MM.1S (cell line): ENCODE results near the gene MYOZ1.
"Not testable (repeated sequence)": the region's sequence is repeated elsewhere in the genome, so short reads cannot be mapped to it uniquely, and the experiment has no call there.

Experiments
- DNase-seq: peaks from one replicate; pipeline ENCODE4 v3.0.0-alpha.2; 2015
- H2AFZ ChIP-seq: fragments of 300-600 bp; sonication (generic); 2 replicates; pipeline ENCODE4 v1.6.0; 2016; ENCODE audit warnings: antibody characterized with exemption, low read length
- H3F3A ChIP-seq: fragments of 300-600 bp; sonication (generic); 2 replicates; pipeline ENCODE4 v1.6.1; 2016; ENCODE audit warnings: mild to moderate bottlenecking, antibody characterized with exemption, low read length, moderate library complexity, mixed read lengths; ENCODE audit not compliant: insufficient read depth
- H3K27ac ChIP-seq: fragments of 300-600 bp; sonication (generic); 2 replicates; pipeline ENCODE4 v1.5.1; 2016; ENCODE audit warnings: mild to moderate bottlenecking, low read length
- H3K27me3 ChIP-seq: fragments of 300-600 bp; sonication (generic); replicated peaks from 2 replicates; pipeline ENCODE4 v1.6.0; 2016; ENCODE audit warnings: low read length; ENCODE audit not compliant: insufficient read depth
- H3K36me3 ChIP-seq: fragments of 300-600 bp; sonication (generic); replicated peaks from 2 replicates; pipeline ENCODE4 v1.6.1; 2016; ENCODE audit warnings: mild to moderate bottlenecking, low read length, mixed read lengths; ENCODE audit not compliant: insufficient read depth
- H3K4me1 ChIP-seq: fragments of 300-600 bp; sonication (generic); 2 replicates; pipeline ENCODE4 v1.6.1; 2016; ENCODE audit warnings: low read length, mixed read lengths
- H3K4me2 ChIP-seq: fragments of 300-600 bp; sonication (generic); 2 replicates; pipeline ENCODE4 v1.6.0; 2016; ENCODE audit warnings: low read depth, low read length
- H3K4me3 ChIP-seq: fragments of 300-600 bp; sonication (generic); 2 replicates; pipeline ENCODE4 v1.5.1; 2016; ENCODE audit warnings: low read length, mixed read lengths
- H3K79me2 ChIP-seq: fragments of 300-600 bp; sonication (generic); 2 replicates; pipeline ENCODE4 v1.6.1; 2016; ENCODE audit warnings: mixed run types, low read length, mixed read lengths
- H3K9ac ChIP-seq: fragments of 300-600 bp; sonication (generic); 2 replicates; pipeline ENCODE4 v1.6.1; 2016; ENCODE audit warnings: low read length, mixed read lengths
- H3K9me2 ChIP-seq: fragments of 300-600 bp; sonication (generic); replicated peaks from 2 replicates; pipeline ENCODE4 v1.6.1; 2016; ENCODE audit warnings: mild to moderate bottlenecking, low read length, mixed read lengths; ENCODE audit not compliant: insufficient read depth
- H3K9me3 ChIP-seq: fragments of 300-600 bp; sonication (generic); replicated peaks from 2 replicates; pipeline ENCODE4 v1.6.1; 2016; ENCODE audit warnings: mild to moderate bottlenecking, low read length, mixed read lengths; ENCODE audit not compliant: insufficient read depth
- H4K20me1 ChIP-seq: fragments of 300-600 bp; sonication (generic); 2 replicates; pipeline ENCODE4 v1.6.1; 2016; ENCODE audit warnings: mild to moderate bottlenecking, low read length, moderate library complexity, mixed read lengths; ENCODE audit not compliant: insufficient read depth
- CTCF ChIP-seq: fragments of 300-600 bp; sonication (generic); IDR thresholded peaks from 2 replicates; pipeline ENCODE4 v1.5.1; 2016; ENCODE audit warnings: antibody characterized with exemption, low read length, mixed read lengths
- EZH2 ChIP-seq: fragments of 300-600 bp; sonication (generic); optimal IDR thresholded peaks from 2 replicates; pipeline ENCODE3; 2017; ENCODE audit warnings: low read depth, mild to moderate bottlenecking, antibody characterized with exemption, low read length, mixed read lengths
- EZH2phosphoT487 ChIP-seq: fragments of 300-600 bp; sonication (generic); IDR thresholded peaks from 2 replicates; pipeline ENCODE4 v1.6.1; 2018; ENCODE audit warnings: antibody characterized with exemption, low read length

Gene MYOZ1

GRCh38 chr10:73623056-73623455 is 18.2 kb downstream of the MYOZ1 start:
- no peak for DNase-seq
- no peak for TF ChIP-seq EZH2phosphoT487
- no peak for TF ChIP-seq CTCF
- TF ChIP-seq EZH2 = no peak
- Histone ChIP-seq H3K9me2 (no peaks in the 10 kb centered on the region), H3K27me3 (no peaks in the 10 kb centered on the region), H3K9ac (no peak overlapping the region), H3K4me3 (no peak overlapping the region), H3F3A (no peaks in the 10 kb centered on the region), H3K4me2 (no peak overlapping the region), H3K36me3 (no peaks in the 10 kb centered on the region), H2AFZ (no peak overlapping the region), H3K79me2 (peaks cover 5% of the 10 kb centered on the region; the same call in 1 of the 2 replicates), H3K9me3 (no peaks in the 10 kb centered on the region), H3K4me1 (no peaks in the 10 kb centered on the region), H4K20me1 (no peaks in the 10 kb centered on the region), H3K27ac (no peak overlapping the region)

DNA sequence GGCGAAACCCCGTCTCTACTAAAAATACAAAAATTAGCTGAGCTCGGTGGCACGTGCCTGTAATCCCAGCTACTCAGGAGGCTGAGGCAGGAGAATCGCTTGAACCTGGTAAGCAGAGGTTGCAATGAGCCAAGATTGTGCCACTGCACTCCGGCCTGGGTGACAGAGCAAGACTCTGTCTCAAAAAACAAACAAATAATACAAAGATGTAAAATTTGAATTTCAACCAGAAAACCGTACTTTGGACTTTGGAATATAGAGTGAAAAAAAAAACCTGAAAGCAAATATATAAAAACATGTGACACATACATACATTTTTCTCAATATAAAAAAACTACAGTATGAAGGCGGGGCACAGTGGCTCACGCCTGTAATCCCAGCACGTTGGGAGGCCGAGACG is 20.3 kb downstream of the MYOZ1 start:
- not testable (repeated sequence) for H3K79me2 ChIP-seq, H3K4me1 ChIP-seq, H3K9me2 ChIP-seq, H3F3A ChIP-seq, DNase-seq, H3K9ac ChIP-seq, H3K27me3 ChIP-seq, H3K4me2 ChIP-seq, H3K27ac ChIP-seq, H2AFZ ChIP-seq, H3K36me3 ChIP-seq, H3K9me3 ChIP-seq, H4K20me1 ChIP-seq, H3K4me3 ChIP-seq

- not testable (repeated sequence) for H4K20me1 ChIP-seq, H3K9me2 ChIP-seq, H3K27ac ChIP-seq, H3K79me2 ChIP-seq, H3K36me3 ChIP-seq, H3F3A ChIP-seq, H2AFZ ChIP-seq, H3K9me3 ChIP-seq, DNase-seq, H3K4me3 ChIP-seq, H3K4me1 ChIP-seq, H3K9ac ChIP-seq, H3K27me3 ChIP-seq, H3K4me2 ChIP-seq
Observed at GRCh38 chr10:73617143-73617542, 24.1 kb downstream of the MYOZ1 start.

GRCh38 chr10:73614720-73615119 is 26.6 kb downstream of the MYOZ1 start:
- Histone ChIP-seq H3K27ac (no peak overlapping the region), H3K27me3 (no peaks in the 10 kb centered on the region), H3K79me2 (no peaks in the 10 kb centered on the region), H4K20me1 (no peaks in the 10 kb centered on the region), H3K9ac (no peak overlapping the region), H3K9me3 (no peaks in the 10 kb centered on the region), H3F3A (no peaks in the 10 kb centered on the region), H3K36me3 (no peaks in the 10 kb centered on the region), H3K4me2 (no peak overlapping the region), H3K9me2 (no peaks in the 10 kb centered on the region), H2AFZ (no peak overlapping the region), H3K4me3 (no peak overlapping the region), H3K4me1 (no peaks in the 10 kb centered on the region)
- no peak for TF ChIP-seq EZH2phosphoT487
- no peak for TF ChIP-seq EZH2
- no peak for TF ChIP-seq CTCF
- DNase-seq = no peak
